DMS153 (cell line): ENCODE results near the gene SMC3.
A peak's percentile ranks its signal among the peaks of the same experiment; 100 is the strongest.
"Not testable (repeated sequence)": the region's sequence is repeated elsewhere in the genome, so short reads cannot be mapped to it uniquely, and the experiment has no call there.

Source experiments
- DNase-seq: peaks from one replicate; lab custom pipeline; 2025; lab: John Stamatoyannopoulos, UW

Gene SMC3

GRCh38 chr10:110625951-110626855, 58.7 kb downstream of the SMC3 start:
- no peak for DNase-seq

DNA sequence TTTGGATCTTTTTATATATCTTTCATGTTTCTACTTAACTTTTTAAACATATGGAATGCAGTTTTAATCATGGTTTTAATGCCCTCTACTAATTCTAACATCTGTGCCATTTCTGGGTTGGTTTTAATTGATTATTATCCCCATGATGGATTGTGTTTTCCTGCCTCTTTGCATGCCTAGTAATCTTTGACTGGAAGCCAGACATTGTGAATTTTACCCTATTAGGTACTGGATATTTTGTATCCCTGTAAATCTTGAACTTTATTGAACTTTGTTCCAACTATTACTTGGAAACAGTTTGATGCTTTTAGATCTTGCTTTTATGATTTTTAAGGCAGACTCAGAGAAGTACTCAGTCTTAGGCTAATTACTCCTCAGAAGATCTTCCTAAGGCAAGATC, 60.7 kb downstream of the SMC3 start:
- no peak for DNase-seq

DNA sequence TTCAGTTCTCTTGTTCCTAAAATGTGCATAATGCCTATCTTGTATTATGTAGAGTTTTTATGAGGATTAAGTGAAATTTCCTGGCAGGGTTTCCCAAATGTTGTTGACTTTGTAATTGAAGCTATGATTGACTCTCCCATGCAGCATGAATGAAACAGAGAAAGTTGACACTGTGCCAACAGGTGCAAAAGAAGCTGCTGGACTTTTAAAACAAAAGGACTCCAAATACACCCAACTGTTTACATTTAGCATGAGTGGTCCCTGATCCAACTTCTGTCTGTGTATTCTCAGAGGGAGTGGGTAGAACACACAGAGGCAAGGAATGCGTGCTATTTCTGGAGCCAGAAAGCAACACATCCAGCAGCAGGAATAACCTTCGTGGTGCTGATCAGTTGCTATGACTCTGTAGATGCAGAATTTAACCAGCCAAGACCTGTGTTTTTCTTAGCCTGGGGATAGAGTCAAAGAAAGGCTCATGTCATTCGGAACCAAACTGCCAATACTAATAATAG, 62.2 kb downstream of the SMC3 start:
- peak; percentile 94 for DNase-seq

GRCh38 chr10:110631934-110632333, 64.4 kb downstream of the SMC3 start:
- DNase-seq, result no peak

DNA sequence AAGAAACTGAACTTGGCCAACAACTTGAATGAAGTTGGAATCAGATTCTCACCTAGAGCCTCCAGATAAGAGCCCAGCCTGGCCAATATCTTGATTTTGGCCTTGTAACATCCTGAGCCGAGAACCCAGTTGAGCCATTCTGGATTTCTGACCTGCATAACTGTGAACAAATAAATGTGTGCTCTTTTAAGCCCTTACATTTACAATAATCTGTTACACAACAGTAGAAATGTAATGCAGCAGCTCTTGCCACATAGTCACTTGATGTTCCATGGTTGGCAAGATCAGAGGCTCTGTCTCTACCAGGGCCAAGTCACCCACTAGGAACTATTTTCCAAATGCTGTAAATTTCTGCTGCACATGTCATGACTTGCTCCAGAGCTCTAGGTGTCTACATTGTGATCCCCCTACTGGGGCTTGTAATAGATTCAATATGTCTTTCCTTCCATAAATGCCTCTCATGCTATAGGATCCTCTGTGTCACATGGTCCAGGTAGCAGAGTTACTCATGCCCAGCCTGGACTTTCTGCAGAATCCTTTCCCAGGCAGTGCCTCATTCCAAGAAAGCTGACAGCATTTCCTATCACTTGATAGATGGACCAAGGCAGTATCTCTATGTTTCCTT, 65.2 kb downstream of the SMC3 start:
- DNase-seq, result no peak

DNA sequence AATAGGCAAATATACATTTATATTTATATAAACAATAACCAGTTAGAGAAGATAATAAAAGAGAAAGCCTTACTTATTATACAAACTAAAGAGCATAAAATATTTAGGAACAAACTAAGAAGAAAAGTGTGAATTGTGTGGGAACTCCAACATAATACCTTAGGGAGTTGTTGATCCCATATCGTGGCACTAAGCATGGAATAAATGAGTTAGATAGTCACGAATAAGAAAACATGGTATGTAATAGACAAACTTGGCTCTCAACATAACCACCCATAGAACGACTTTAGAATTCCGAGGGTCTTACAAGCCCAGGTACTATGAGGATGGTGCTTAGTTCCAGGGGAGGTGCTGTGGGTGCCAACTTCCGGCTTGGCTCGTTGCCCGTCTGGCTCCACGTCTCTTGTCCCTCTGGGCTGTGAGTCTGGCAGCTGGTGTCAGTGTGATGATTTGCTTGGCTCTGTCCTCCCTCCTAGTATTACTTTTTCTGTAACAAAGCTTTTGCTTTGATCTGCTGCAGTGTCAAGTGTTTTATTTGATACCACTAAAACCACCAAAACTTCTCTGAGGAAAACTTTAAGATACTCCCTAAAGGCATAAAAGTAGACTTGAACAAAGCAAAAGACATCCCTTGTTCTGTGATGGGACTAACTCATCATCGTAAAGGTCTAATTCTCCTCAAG, 67.2 kb downstream of the SMC3 start:
- DNase-seq, result peak; percentile 77

- no peak for DNase-seq
Measured at GRCh38 chr10:110636572-110636931, 69.1 kb downstream of the SMC3 start.

DNA sequence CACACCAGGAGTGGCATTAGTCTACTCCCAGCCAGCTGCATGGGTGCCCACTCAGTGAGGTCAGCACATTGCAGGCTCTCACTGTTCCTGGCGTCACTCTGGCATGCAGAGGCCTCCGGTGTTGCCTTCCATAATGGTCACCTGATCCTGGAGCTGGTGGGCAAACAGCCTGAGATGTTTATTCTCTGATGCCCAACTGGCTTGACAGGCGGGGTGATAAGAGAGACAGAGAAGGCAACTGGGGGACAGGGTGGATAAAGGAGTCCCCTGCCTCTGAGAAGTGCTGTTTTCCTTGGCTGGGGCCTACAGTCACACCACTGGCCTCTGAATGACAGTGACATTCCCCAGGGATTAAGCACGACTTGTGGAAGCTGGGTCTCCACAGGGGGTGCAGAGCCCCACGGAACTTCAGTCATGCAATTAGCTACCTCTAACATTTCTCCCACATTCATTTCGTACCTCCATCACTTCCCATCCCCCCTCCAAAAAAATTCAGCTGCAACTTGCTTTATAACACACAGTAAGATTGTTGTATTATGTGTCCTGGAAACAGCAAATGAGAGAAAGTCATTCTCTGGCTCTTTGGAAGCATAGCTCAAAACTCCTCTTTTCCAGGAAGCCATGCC, 69.5 kb downstream of the SMC3 start:
- no peak for DNase-seq

DNA sequence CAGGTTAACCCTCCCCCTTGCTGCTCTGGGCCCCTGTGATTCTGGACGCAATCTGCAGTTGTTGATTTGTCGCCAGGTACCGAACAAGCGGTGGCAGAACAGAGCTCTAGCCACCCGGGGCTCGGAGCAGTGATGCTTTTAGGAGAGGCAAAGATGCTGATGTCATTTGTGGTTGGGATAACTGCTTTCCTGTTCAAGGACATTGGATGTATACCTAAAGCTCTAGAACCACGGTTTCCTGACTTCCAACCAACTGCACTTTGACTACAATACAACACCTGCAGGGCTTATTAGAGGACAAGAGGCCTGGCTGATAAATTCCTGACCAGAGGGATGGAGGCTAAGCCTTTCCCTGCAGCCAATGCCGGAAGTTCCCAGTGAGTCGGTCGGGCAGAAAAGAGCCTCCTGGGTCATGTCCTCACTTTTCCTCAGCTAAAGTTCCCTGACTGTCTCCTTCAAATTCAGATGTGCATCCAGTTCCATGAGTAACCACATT, 70.1 kb downstream of the SMC3 start:
- peak; percentile 57 for DNase-seq

GRCh38 chr10:110638319-110638718, 70.8 kb downstream of the SMC3 start:
- DNase-seq, result no peak

GRCh38 chr10:110639046-110639445, 71.6 kb downstream of the SMC3 start:
- DNase-seq, result not testable (repeated sequence)

DNA sequence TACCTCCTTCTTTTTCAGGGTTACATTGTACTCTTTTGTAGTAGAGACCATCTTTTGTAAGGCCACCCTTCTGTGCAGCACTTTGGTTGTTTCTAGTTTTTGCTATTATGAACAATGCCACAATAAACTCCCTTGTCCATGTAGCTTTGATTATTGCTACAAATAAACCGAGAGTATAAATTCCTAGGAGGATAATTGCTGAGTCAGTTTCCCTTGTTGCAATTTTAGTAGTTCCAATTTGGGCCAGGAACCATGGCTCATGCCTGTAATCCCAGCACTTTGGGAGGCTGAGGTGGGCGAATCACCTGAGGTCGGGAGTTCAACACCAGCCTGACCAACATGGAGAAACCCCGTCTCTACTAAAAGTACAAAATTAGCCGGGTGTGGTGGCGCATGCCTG, 72.4 kb downstream of the SMC3 start:
- DNase-seq, result not testable (repeated sequence)

GRCh38 chr10:110641256-110641655, 73.8 kb downstream of the SMC3 start:
- peak; percentile 45 for DNase-seq

DNA sequence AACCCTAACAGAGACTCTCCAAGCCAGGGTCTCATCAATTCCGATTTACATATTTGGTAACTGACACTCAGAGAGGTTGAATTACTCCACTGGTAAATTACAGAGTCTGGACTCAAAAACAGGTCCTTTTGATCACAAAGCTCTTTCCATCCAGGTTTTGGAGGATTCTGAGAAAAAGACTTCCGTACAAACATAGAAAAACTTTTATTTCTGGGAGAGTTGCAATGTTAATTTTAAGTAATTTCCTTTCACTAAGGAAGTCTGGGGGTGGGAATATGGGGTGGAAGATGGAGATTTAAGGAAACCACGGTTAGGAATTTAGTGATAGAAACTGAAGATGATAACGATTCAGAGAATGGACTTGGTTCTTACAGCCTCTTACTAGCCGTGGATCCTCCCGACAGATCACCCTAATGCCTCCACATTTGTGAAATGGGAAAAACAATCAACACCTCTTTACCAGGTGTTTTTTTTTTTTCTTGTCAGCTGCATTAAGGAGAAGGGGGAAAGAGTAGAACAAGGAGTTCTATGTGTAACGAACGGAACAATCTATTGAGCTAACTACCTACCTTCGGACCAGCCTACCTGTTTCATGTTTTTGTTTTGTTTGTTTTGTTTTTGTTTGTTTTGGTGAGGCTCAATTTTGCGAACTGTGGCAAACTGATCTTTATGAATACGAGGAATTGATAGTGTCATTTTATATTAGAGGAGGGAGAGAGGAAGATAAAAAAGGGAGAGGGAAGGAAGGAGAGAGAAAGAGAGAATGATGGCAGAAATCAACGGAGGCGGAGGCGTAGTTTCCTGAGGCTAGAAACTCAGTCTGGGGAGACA, 74.9 kb downstream of the SMC3 start:
- no peak for DNase-seq

DNA sequence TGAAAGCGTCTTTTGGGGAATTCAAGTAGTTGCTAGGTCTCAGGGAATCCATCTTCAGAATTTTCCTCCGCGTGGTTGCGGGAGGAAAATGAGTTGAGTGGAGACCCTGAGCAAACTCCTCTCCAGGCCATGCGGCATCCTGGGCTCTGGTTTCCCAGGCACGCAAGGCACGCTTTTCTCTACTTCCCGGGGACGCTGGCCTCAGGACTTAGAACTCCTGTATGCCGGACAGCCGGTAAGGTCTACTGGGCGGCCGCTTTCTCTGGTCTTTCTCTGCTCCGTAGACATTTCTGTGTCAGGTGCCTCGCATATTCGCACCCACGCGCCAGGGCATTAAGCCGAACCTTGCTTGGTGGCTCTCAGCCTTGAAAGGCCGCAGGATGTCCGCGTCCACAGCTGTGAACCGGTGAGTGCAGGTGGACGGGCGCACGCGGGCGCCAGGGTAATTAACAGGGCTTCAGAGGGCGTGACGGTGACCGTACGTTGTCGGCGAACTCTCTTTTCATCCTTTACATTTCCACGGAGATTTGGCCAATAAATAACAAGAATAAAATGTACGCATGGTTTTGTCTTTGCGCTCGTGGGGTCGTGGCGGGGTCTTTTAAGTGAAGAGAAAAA, 75.6 kb downstream of the SMC3 start:
- DNase-seq, result no peak

DNA sequence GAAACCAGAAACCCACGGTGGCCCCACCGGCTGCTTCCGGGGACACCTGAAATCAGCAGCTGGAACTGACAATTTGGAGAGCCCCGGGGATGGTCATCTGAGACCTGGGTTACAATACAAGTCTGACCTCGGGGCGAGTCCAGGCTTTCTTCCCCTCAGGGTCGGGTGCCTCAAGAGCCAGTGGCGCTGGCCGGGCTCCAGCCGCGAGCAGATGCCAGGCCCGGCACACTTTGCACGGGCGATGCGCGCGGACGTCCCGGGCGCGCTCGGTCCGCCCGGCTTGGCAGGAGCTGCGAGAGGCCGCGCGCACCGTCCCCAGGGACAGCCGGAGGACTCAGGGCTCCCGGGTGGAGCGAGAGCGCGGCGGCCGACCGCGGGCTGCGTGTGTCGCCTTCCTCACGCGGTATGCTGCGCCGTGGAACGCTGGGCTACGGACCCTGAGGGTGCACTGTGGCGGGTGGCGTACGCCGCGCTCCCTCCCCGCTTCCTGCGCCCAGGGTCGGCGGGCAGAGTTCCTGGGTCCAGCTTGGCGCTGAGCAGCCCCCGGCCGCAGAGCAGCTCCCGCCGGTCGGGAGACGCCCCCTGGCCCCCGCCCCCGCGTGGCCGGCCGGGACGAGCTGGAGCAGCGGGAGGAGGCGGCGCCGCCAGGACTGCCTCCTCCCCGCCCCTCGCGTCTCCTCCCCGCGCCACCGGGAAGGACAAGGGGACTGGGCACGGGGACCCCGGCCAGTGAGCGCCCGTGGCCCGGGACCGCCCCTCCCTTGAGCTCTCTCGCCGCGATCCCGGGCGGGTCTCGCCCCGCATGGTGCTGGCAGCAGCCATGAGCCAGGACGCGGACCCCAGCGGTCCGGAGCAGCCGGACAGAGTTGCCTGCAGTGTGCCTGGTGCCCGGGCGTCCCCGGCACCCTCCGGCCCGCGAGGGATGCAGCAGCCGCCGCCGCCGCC, 76.4 kb downstream of the SMC3 start, which contains the start of gene RBM20:
TSS of gene RBM20 (plus strand) at position 684 of the 945 bp plus-strand sequence. CDS start at position 803, 119 bp downstream.
- no peak for DNase-seq

GRCh38 chr10:110644598-110645462, 77.3 kb downstream of the SMC3 start:
- no peak for DNase-seq

DNA sequence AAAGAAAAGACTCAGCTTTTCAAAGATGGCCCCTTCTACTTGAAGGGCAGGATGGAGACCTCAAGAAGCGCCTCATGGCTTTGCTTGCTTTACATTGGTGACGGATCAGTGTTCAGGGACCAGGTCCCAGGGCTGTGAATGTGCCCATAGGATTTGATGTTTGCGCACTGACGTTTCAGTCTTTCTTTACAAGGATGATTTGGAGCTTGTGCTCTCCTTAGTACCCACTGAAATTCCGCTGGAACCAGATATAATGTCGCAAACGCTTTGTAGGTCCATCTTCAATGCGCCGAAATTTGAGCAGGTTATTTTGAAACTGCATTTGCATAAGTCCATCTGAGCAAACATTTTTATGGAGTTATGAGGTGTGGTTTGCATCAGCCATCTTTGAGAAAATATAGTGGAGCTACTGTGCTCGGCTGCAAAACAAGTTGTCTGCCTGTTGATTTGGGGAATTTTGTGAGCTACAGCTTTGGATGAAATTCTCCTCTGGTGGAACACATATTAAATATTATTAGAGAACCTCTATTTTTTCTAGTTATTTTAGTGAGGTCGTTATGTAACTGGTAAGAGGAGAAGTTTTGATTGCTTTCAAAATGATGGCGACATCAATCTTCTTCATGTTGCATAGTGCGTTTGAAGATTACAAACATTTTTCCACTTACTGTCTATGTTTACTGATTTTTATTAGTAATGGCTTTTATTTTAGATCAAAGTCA, 79.1 kb downstream of the SMC3 start:
- no peak for DNase-seq
